GM12891 (cell line): ENCODE data around the gene NXPH4.

Experiments used
- DNase-seq: peaks from one replicate; pipeline ENCODE4 v3.0.0; 2011; ENCODE audit warnings: low spot score; ENCODE audit not compliant: insufficient read length
- FAIRE-seq: peaks from 2 replicates; lab custom pipeline; 2011; peaks lifted over from hg19 to GRCh38; lab: Jason Lieb, UNC
- PAX5 ChIP-seq: IDR thresholded peaks from 2 replicates; pipeline ENCODE4 v1.6.1; 2011; ENCODE audit warnings: low read length, moderate library complexity, mild to moderate bottlenecking; ENCODE audit not compliant: insufficient read depth, severe bottlenecking
- POLR2A ChIP-seq: IDR thresholded peaks from 2 replicates; pipeline ENCODE4 v1.6.1; 2011; ENCODE audit warnings: low read depth, low read length, control low read depth
- POLR2AphosphoS5 ChIP-seq: IDR thresholded peaks from 2 replicates; pipeline ENCODE4 v1.6.1; 2011; ENCODE audit warnings: low read depth, low read length, control low read depth
- POU2F2 ChIP-seq: IDR thresholded peaks from 2 replicates; pipeline ENCODE4 v1.6.1; 2011; ENCODE audit warnings: low read depth, mild to moderate bottlenecking, control low read depth, low read length, moderate library complexity
- SPI1 ChIP-seq: IDR thresholded peaks from 2 replicates; pipeline ENCODE4 v1.6.1; 2011; ENCODE audit warnings: low read depth, low read length, control low read depth
- TAF1 ChIP-seq: IDR thresholded peaks from 2 replicates; pipeline ENCODE4 v1.6.1; 2011; ENCODE audit warnings: low read depth, low read length, control low read depth

The NXPH4 gene

DNA sequence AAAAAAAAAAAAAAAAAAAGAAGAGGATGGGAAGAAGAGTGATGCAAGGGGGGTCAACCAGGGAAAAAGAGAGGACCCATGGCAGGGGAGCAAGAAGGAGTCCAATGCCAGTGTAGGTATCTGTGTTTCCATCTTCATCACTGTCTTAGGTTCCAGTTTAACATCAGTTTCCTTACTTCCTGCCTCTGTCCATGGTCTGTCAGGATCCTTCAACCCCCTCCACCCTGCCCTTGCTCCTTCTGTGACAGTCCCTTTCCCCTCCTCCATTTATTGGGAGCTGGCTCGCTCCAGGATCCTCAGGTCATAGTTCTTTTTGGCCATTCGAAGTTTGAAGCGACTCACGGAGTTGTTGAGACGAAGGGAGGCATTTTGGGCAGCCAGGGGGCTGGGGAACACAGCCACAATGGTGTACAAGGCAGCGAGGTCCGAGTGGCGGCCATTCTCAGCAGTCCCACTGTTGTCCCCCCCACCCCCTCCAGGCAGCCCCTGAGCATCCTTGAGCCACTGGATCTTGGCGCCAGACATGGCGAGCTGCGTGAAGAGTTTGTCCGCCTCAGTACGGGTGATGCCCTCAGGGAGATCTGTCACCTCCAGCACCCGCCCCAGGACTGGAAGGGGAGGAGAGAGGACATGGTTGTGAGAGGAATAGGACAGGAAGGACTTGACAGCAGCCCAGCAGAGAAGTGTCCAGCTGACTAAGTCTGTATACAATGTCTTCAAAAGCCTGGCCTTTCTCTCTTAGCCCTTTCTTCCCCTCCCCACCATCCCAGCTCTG lies 38.1 kb downstream of the NXPH4 start:
- FAIRE-seq (no peak), DNase-seq (no peak)
- TF ChIP-seq POLR2A (no peak), PAX5 (no peak)

GRCh38 chr12:57255916-57256315 lies 39.3 kb downstream of the NXPH4 start:
- FAIRE-seq (no peak), DNase-seq (no peak)
- no peak for TF ChIP-seq POU2F2
- TF ChIP-seq SPI1: no peak
- no peak for TF ChIP-seq PAX5
- no peak for TF ChIP-seq POLR2A
- no peak for TF ChIP-seq TAF1
- TF ChIP-seq POLR2AphosphoS5: no peak

GRCh38 chr12:57258977-57259970 lies 42.7 kb downstream of the NXPH4 start:
- DNase-seq: no peak
- FAIRE-seq: no peak
- no peak for TF ChIP-seq POLR2A
- no peak for TF ChIP-seq POU2F2
- no peak for TF ChIP-seq SPI1
- TF ChIP-seq PAX5: no peak
- no peak for TF ChIP-seq TAF1
- TF ChIP-seq POLR2AphosphoS5: no peak

DNA sequence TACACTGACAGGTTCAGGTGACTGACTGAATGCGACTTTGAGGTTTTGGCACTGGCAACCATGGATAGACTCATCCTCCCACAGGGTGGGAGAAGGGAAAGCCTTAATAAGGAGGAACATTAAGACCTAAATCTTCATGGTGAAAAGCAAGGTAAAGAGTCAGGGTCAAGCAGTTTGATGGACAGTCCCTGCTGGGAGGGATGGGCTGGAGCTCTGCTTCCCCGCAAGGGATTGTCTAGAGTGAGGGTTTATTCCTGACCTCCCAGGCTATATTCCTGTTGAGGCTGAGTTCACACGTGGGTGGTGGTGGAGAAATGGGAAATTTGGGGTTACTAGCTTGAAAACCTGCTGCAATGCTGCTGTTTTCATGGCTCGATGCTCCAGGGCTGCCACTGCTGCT lies 43.8 kb downstream of the NXPH4 start:
- TF ChIP-seq TAF1 (no peak), POLR2A (no peak), POU2F2 (no peak), POLR2AphosphoS5 (no peak), PAX5 (no peak), SPI1 (no peak)
- DNase-seq: no peak
- FAIRE-seq: no peak

GRCh38 chr12:57261428-57261865 lies 44.9 kb downstream of the NXPH4 start:
- no peak for DNase-seq
- TF ChIP-seq POU2F2 (no peak), POLR2AphosphoS5 (no peak), TAF1 (no peak), SPI1 (no peak), POLR2A (no peak), PAX5 (no peak)

GRCh38 chr12:57262126-57262822 lies 45.7 kb downstream of the NXPH4 start:
- DNase-seq (no peak), FAIRE-seq (no peak)
- TF ChIP-seq POLR2AphosphoS5: no peak
- no peak for TF ChIP-seq TAF1
- no peak for TF ChIP-seq SPI1
- TF ChIP-seq POU2F2: no peak
- TF ChIP-seq POLR2A: no peak

More at GRCh38 chr12:57261428-57261865, 44.9 kb downstream of the NXPH4 start:
- FAIRE-seq: no peak

GRCh38 chr12:57263096-57263495 lies 46.5 kb downstream of the NXPH4 start:
- FAIRE-seq: no peak
- TF ChIP-seq POU2F2 (no peak), TAF1 (no peak), POLR2A (no peak), PAX5 (no peak), SPI1 (no peak), POLR2AphosphoS5 (no peak)

DNA sequence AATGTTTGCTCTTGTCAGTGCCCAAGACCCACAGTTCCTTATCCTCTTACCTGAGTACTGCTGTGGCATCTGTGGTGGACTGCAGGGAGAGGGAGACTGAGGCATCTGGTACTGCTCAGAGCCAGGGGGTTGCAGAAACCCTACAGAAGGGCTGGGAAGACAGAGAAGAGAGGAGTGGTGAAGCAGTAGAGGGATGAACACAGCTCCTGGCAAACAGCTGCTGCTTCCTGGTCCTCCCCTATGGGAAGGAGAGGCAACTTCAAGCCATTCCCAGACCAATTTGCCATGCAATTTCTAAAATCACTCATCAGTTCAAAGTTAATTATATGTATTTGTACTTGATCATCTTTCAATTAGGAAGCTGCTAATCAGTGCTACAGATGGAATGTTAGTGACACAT lies 50.1 kb downstream of the NXPH4 start:
- TF ChIP-seq POLR2A (no peak), TAF1 (no peak), POLR2AphosphoS5 (no peak), PAX5 (no peak), POU2F2 (no peak), SPI1 (no peak)
- FAIRE-seq (no peak), DNase-seq (no peak)

More at GRCh38 chr12:57263096-57263495, 46.5 kb downstream of the NXPH4 start:
- no peak for DNase-seq

- no peak for TF ChIP-seq TAF1
- TF ChIP-seq POU2F2: no peak
- no peak for TF ChIP-seq SPI1
- TF ChIP-seq POLR2A: no peak
- TF ChIP-seq PAX5: no peak
- TF ChIP-seq POLR2AphosphoS5: no peak
- no peak for FAIRE-seq
- DNase-seq: no peak
Observed at GRCh38 chr12:57268264-57268663, 51.7 kb downstream of the NXPH4 start.
